SH-SY5Y (cell line): ENCODE results near the gene SPAG9.

Source experiments
- GATA2 ChIP-seq: IDR thresholded peaks from 2 replicates; pipeline ENCODE4 v1.6.1; 2011; ENCODE audit warnings: mild to moderate bottlenecking, low read depth, low read length
- GATA3 ChIP-seq: IDR thresholded peaks from 2 replicates; pipeline ENCODE4 v1.6.1; 2011; ENCODE audit warnings: low read depth, mild to moderate bottlenecking, low read length, moderate library complexity

GRCh38 chr17:50945779-50946222 lies 174.9 kb downstream of the SPAG9 start:
- TF ChIP-seq GATA3 = no peak
- no peak for TF ChIP-seq GATA2
